Left ventricle myocardium inferior (tissue), 1 donor: ENCODE data around the gene RXRB. TPM values are rescaled to one million over a fixed set of nuclear protein-coding genes. Genes with fewer than 3 reads are reported as not detected.

Experiments used
- DNase-seq: peaks from one replicate; pipeline ENCODE4 v3.0.0-alpha.2; 2020
- H3K27ac ChIP-seq: fragments of 200-600 bp; replicated peaks from 2 replicates; pipeline ENCODE4 v1.8.0; 2021
- H3K27me3 ChIP-seq: fragments of 200-600 bp; 2 replicates; pipeline ENCODE4 v1.8.0; 2021; ENCODE audit warnings: low read depth
- H3K36me3 ChIP-seq: fragments of 200-600 bp; 2 replicates; pipeline ENCODE4 v1.8.0; 2021
- H3K4me1 ChIP-seq: fragments of 200-600 bp; 2 replicates; pipeline ENCODE4 v1.8.0; 2021
- H3K4me3 ChIP-seq: fragments of 200-600 bp; 2 replicates; pipeline ENCODE4 v1.8.0; 2021; ENCODE audit warnings: mild to moderate bottlenecking, moderate library complexity
- H3K9me3 ChIP-seq: fragments of 200-600 bp; replicated peaks from 2 replicates; pipeline ENCODE4 v1.8.0; 2021
- intact Hi-C: fragments of 100-400 bp; cut with micrococcal nuclease; formaldehyde crosslinking; loops from one replicate; pipeline ENCODE4 v1.11.0; 2022
- total RNA-seq: library from RNA; stranded (reverse); fragmentation: NEBNext Ultra II Directional; extraction: Animal tissue kit (Norgen Biotek cat#: 25700); gene quantifications from one replicate; pipeline ENCODE4 v1.2.1, GENCODE V29; 2021
- TF ChIP-seq, protein P1 (sequence below): fragments of 200-600 bp; IDR thresholded peaks from 2 replicates; pipeline ENCODE4 v1.8.0; 2021; ENCODE audit warnings: antibody characterized with exemption, mild to moderate bottlenecking, borderline replicate concordance
- donor health status: DM: no; HTN: yes; CAD: no; lungs with severe emphysema.

Gene RXRB
- total RNA-seq, 1 donor from 2014 or later, result 40.3 TPM

GRCh38 chr6:33206027-33206863, 5.8 kb upstream of the RXRB start:
- peaks cover 42% of the 10 kb centered on the region for H3K36me3 ChIP-seq
- no peaks in the 10 kb centered on the region for H3K27me3 ChIP-seq
- H3K4me3 ChIP-seq, result no peak overlapping the region
- H3K4me1 ChIP-seq, result peaks cover 66% of the 10 kb centered on the region
- TF ChIP-seq, protein P1, sequence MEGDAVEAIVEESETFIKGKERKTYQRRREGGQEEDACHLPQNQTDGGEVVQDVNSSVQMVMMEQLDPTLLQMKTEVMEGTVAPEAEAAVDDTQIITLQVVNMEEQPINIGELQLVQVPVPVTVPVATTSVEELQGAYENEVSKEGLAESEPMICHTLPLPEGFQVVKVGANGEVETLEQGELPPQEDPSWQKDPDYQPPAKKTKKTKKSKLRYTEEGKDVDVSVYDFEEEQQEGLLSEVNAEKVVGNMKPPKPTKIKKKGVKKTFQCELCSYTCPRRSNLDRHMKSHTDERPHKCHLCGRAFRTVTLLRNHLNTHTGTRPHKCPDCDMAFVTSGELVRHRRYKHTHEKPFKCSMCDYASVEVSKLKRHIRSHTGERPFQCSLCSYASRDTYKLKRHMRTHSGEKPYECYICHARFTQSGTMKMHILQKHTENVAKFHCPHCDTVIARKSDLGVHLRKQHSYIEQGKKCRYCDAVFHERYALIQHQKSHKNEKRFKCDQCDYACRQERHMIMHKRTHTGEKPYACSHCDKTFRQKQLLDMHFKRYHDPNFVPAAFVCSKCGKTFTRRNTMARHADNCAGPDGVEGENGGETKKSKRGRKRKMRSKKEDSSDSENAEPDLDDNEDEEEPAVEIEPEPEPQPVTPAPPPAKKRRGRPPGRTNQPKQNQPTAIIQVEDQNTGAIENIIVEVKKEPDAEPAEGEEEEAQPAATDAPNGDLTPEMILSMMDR, result no peak
- no peak for DNase-seq
- no peaks in the 10 kb centered on the region for H3K9me3 ChIP-seq
- no peak overlapping the region for H3K27ac ChIP-seq
- intact Hi-C loops, result no loop called here

DNA sequence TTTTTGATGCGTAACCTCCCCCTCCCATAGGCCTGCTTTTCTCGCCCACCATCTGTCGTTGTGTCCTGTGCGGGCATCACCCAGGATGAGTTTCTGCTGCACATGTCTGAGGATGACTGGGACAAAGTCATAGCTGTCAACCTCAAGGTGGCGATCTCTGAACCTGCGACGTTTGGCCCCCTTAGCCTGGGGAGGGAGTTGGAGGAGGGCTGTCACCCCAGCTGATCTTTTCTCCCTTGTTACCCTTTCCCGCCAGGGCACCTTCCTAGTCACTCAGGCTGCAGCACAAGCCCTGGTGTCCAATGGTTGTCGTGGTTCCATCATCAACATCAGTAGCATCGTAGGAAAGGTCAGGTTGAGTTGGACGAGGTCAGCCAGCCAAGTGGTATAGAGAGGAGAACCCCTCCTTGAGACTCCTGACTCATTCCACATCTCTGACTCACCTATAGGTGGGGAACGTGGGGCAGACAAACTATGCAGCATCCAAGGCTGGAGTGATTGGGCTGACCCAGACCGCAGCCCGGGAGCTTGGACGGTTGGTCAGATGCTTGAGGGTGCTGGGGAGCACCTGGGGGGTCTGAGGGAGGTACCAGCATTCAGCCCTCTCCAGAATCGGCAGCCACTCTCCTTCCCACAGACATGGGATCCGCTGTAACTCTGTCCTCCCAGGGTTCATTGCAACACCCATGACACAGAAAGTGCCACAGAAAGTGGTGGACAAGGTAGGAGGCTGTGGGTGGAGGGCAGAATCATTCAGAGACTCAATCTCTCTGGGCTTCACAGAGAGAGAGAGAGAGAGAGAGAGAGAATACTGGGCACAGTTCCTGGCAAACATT, 4.9 kb upstream of the RXRB start:
- peak overlapping the region; percentile 81 for H3K27ac ChIP-seq
- no peak for DNase-seq
- no peaks in the 10 kb centered on the region for H3K9me3 ChIP-seq
- intact Hi-C loops, result no loop called here
- peak overlapping the region; percentile 73 for H3K4me3 ChIP-seq
- no peaks in the 10 kb centered on the region for H3K27me3 ChIP-seq
- H3K36me3 ChIP-seq, result peaks cover 35% of the 10 kb centered on the region
- H3K4me1 ChIP-seq, result peaks cover 71% of the 10 kb centered on the region
- TF ChIP-seq, protein P1, result no peak

DNA sequence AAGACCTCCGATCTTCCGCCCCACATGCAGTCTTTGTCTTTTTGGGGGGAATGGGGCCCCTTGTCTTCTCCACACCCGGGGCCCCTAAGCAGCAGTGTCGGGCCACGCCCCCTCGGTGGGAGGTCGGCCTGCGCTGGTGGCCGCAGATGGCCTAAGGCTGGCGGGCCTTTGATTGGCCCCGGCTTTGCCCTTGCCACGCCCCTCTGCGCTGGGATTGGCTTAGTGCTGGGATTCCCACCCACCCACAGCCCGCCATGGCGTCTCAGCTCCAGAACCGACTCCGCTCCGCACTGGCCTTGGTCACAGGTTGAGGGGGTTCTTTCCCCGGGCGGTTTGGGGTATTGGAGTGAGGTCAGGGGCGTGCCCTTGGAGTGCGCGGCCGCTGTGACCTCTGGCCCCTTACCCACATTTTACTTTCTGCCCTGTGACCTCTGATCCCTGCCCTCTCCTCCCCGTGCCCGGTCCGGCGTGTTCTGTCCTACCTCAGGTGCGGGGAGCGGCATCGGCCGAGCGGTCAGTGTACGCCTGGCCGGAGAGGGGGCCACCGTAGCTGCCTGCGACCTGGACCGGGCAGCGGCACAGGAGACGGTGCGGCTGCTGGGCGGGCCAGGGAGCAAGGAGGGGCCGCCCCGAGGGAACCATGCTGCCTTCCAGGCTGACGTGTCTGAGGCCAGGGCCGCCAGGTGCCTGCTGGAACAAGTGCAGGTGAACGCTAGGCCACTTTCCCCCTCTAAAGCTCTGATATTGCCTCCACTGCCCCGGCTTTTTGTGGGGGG, 4.1 kb upstream of the RXRB start, which contains the start of gene HSD17B8:
Gene HSD17B8, plus strand, starts transcription at position 241 of the 776 bp plus-strand sequence. Its CDS starts 14 bp downstream, at position 255.
- Histone ChIP-seq H3K36me3 (peaks cover 29% of the 10 kb centered on the region), H3K27ac (peak within 1 kb of the TSS; percentile 81), H3K9me3 (no peaks in the 10 kb centered on the region), H3K4me1 (peaks cover 79% of the 10 kb centered on the region), H3K27me3 (no peaks in the 10 kb centered on the region), H3K4me3 (peak within 1 kb of the TSS; percentile 73)
- peak; percentile 96 for DNase-seq
- TF ChIP-seq, protein P1, result no peak
- intact Hi-C loops, result no loop called here

GRCh38 chr6:33204165-33204414, 3.6 kb upstream of the RXRB start:
- DNase-seq, result no peak
- intact Hi-C loops, result no loop called here
- Histone ChIP-seq H3K27ac (peak overlapping the region; percentile 81), H3K9me3 (no peaks in the 10 kb centered on the region), H3K4me1 (peaks cover 82% of the 10 kb centered on the region), H3K4me3 (peak overlapping the region; percentile 73), H3K27me3 (no peaks in the 10 kb centered on the region), H3K36me3 (peaks cover 27% of the 10 kb centered on the region)
- TF ChIP-seq, protein P1, result no peak
